VCaP (cell line): Measurements from ENCODE around the gene MLKL.

ENCODE experiments used
- H3K27ac ChIP-seq: fragments of 450-650 bp; 2 replicates; pipeline ENCODE4 v1.5.1; 2017
- TF ChIP-seq, protein P1 (sequence below): fragments of 450-650 bp; conservative IDR thresholded peaks from 2 replicates; pipeline ENCODE4 v1.5.1; 2017; ENCODE audit warnings: mild to moderate bottlenecking, moderate library complexity

Gene MLKL

GRCh38 chr16:74731853-74732477, 31.3 kb upstream of the MLKL start:
- no peak overlapping the region for H3K27ac ChIP-seq
- TF ChIP-seq, protein P1, sequence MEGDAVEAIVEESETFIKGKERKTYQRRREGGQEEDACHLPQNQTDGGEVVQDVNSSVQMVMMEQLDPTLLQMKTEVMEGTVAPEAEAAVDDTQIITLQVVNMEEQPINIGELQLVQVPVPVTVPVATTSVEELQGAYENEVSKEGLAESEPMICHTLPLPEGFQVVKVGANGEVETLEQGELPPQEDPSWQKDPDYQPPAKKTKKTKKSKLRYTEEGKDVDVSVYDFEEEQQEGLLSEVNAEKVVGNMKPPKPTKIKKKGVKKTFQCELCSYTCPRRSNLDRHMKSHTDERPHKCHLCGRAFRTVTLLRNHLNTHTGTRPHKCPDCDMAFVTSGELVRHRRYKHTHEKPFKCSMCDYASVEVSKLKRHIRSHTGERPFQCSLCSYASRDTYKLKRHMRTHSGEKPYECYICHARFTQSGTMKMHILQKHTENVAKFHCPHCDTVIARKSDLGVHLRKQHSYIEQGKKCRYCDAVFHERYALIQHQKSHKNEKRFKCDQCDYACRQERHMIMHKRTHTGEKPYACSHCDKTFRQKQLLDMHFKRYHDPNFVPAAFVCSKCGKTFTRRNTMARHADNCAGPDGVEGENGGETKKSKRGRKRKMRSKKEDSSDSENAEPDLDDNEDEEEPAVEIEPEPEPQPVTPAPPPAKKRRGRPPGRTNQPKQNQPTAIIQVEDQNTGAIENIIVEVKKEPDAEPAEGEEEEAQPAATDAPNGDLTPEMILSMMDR = no peak

GRCh38 chr16:74729783-74730683, 29.4 kb upstream of the MLKL start:
- H3K27ac ChIP-seq = no peak overlapping the region

DNA sequence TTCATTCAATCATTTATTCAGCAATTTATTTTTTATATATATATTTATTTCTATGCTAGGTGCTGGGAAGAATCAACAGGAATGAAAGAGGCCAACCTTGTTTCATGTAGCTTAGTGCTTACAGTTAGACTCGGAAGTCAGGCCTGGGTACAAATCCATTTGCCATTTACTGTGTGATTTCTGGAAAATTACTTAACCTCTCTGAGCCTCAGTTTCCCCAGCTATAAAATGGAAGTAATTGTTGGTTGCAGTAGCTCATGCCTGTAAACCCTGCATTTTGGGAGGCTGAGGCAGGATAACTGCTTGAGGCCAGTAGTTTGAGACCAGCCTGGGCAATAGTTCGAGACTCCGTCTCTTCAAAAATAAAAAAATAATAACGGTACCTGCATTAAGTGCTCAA, 27.2 kb upstream of the MLKL start:
- no peak overlapping the region for H3K27ac ChIP-seq
- TF ChIP-seq, protein P1 = no peak

More at GRCh38 chr16:74729783-74730683, 29.4 kb upstream of the MLKL start:
- TF ChIP-seq, protein P1 = no peak

DNA sequence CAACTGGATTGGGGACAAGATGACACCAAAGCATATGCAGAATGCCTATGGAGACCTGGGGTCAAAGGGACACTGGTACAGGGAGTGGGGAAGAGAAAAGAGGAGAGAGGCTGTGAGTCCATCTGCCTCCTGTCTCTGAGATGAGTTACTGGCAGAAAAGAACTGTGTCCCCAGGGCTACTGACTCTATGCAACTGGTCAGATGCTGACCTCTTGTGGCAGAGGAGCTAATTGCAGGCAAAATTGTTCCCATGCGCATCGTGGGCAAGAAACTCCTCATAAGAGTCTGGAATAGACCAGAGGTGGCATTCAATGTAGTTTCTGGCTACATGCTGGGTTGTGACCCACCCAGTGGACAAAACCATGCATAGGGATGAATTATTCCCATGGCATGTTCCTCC, 26.1 kb upstream of the MLKL start:
- TF ChIP-seq, protein P1 = peak; percentile 18; the same call in 1 of the 2 replicates
- no peak overlapping the region for H3K27ac ChIP-seq

- TF ChIP-seq, protein P1 = no peak
- H3K27ac ChIP-seq = no peak overlapping the region
Measured at GRCh38 chr16:74725651-74726455, 25.2 kb upstream of the MLKL start.

DNA sequence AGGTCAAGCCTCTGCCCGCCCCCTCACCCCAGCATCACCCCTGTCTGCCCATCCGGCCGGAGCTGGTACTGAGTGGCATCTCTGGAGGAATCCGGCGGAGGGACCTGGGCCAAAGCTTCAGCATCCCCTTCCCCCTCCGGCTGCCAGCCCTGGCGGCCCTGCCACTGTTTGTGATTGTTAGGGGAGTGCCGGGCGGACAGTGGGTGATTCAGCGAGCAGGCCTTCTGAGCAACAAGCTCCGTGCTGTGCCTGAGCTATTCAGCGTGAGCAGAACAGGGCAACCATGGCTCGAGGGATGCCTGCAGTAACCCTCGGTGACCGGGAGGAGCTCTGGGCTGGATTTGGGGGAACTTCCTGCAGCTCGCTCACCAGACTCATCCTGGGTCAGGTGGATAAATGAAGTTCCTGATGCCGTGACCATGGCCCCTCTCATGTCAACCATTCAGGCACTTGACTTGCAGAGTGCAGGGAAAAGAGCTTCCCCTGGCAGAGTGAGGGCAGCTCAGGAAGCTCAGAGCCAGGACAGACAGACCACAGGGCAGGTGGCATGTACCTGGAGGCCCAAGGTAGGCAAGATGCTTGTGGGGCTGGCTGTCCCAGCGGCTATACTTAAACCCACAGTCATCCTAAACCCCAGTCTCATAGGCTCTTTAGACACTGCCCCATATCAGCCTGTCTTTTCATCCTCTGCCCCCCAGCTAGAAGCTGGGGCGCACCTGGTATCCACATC, 24.3 kb upstream of the MLKL start:
- TF ChIP-seq, protein P1 = no peak
- H3K27ac ChIP-seq = no peak overlapping the region
